Dendritic cell treated with granulocyte-macrophage colony-stimulating factor and Interleukin-4, amounts not matched to agents 40 ng/mL and 50 ng/mL, for 4 days (primary cell): ENCODE results near the gene PC.

Experiments
- H3K27ac Mint-ChIP-seq: one replicate; pipeline ENCODE4 v1.8.0; 2022; ENCODE audit warnings: mild to moderate bottlenecking, mixed read lengths
- H3K27me3 Mint-ChIP-seq: one replicate; pipeline ENCODE4 v1.8.0; 2022; ENCODE audit warnings: mild to moderate bottlenecking, mixed read lengths
- H3K36me3 Mint-ChIP-seq: one replicate; pipeline ENCODE4 v1.8.0; 2022; ENCODE audit warnings: low read depth, mixed read lengths
- H3K4me1 Mint-ChIP-seq: one replicate; pipeline ENCODE4 v1.8.0; 2022; ENCODE audit warnings: low read depth, mixed read lengths
- H3K4me3 Mint-ChIP-seq: one replicate; pipeline ENCODE4 v1.8.0; 2022; ENCODE audit warnings: mild to moderate bottlenecking, moderate library complexity, mixed read lengths
- H3K9me3 Mint-ChIP-seq: one replicate; pipeline ENCODE4 v1.8.0; 2022; ENCODE audit warnings: mixed read lengths
- intact Hi-C: fragments of 100-400 bp; cut with micrococcal nuclease; formaldehyde crosslinking; loops from one replicate; pipeline ENCODE4 v1.15.0; 2022

Gene PC

DNA sequence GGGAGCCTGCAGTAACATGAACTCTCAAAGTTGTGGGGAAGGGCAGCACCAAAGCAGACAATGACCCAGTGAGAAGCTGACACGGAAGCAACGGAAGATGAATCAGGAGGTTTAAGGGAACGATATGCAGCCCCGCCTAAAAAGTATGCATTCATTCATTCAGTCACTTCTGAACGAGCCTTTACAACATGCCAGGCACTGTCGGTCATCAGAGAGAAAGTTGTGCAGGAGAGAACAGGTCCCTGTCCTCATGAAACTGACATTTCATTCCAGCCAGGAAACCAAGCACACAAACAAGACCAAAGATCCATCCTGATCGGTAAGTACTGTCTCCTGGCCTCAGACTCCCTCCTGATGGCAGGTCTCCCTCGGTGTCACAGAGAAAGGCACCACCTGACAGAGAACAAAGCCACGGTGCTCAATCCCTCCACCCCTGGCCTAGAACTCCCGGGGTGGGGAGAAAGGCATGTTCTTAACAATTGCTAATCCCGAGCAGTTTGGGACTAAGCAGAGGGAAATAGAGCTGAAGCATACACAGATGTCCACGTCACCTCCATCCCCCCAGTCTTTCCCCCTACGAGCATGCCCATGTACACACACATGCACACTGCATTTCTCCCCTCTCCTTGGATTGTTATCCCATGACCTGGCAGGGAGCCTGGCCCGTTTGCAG is 52.0 kb downstream of the PC start:
- H3K4me3 Mint-ChIP-seq, result no peak overlapping the region
- intact Hi-C loops, result no loop called here
- peaks cover 10% of the 10 kb centered on the region for H3K4me1 Mint-ChIP-seq
- no peak overlapping the region for H3K27ac Mint-ChIP-seq
- H3K9me3 Mint-ChIP-seq, result no peaks in the 10 kb centered on the region
- no peaks in the 10 kb centered on the region for H3K36me3 Mint-ChIP-seq
- peaks cover 5% of the 10 kb centered on the region for H3K27me3 Mint-ChIP-seq

DNA sequence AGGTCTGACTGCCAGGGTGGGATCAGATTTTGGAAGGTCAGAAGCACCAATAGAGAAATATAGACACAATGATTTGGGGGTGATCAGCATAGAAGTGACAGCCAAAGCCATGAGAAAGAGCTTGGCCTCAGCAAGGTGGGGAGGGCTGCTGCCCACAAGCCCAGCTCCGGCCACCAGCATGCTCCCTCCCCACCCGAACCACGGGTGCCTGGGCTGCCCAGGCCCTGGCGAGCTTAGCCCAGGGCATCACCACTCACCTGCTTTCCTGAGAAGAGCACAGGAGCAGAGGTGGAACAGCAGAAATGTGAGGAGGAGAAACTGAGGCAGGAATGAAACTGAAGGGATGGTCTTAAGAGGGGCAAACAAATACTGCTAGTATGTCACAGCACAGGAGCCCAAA is 52.6 kb downstream of the PC start:
- peaks cover 10% of the 10 kb centered on the region for H3K4me1 Mint-ChIP-seq
- no peak overlapping the region for H3K4me3 Mint-ChIP-seq
- intact Hi-C loops, result no loop called here
- H3K27me3 Mint-ChIP-seq, result peaks cover 8% of the 10 kb centered on the region
- H3K36me3 Mint-ChIP-seq, result no peaks in the 10 kb centered on the region
- H3K9me3 Mint-ChIP-seq, result no peaks in the 10 kb centered on the region
- H3K27ac Mint-ChIP-seq, result no peak overlapping the region

DNA sequence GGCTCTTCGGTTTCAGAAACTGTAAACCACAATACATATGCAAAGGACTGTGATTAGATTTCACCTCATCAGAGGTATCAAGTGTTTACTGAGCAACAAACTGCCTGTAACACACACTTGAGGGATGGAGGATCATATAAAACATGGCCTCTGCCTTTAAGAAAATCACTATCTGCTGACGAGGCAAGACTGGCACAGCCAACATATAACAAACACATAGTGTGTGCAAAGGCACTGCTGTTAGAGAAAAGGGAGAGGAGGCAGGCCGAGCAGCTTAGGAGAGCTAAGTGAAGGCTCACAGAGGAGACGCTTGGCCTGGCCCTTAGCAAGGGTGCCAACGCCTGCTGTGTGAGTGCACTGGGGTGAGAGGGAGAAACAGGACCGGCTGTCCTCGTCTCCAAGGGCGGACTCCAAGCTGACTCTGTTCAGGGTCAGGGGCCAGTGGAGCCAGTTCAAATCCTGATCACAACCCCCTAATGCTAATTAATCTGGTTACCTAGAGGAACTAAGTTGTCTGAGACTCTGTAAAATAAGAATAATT is 53.1 kb downstream of the PC start:
- intact Hi-C loops, result no loop called here
- Mint-ChIP-seq H3K27me3 (peaks cover 8% of the 10 kb centered on the region), H3K9me3 (no peaks in the 10 kb centered on the region), H3K27ac (no peak overlapping the region), H3K4me1 (peaks cover 10% of the 10 kb centered on the region), H3K36me3 (no peaks in the 10 kb centered on the region), H3K4me3 (no peak overlapping the region)

DNA sequence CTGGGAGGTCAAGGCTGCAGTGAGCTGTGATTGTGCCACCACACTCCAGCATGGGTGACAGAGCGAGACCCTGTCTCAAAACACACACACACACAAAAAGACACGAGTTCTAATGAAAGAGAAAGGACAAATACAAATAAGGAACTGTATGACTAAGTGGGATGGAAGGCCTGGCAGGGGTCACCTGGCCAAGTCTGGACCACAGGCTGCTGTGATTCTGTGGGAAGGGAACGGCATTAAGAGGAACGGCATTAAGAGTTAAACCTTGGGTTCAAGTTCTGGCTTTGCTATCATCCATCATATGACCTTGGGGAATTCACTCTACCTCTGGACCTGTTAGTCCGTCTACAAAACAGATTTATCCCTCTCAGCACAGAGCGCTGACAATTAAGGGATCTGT is 53.6 kb downstream of the PC start:
- Mint-ChIP-seq H3K9me3 (no peaks in the 10 kb centered on the region), H3K27ac (no peak overlapping the region)

DNA sequence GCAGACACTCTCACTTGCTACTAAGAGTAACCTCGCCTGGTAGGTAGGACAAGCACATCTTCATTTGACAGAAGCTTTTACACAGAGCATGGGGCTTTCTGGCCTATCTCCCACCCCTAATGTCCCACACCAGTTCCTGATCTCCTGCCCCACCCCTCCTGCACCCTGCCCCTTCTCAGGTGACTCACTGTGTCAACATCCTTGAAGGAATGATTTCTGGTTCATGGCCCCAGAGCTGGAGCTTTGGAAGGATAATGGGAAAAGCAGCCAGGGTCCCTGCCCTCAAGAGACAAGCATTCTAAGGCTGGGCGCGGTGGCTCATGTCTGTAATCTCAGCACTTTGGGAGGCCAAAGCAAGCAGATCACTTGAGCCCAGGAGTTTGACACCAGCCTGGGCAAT is 54.1 kb downstream of the PC start:
- Mint-ChIP-seq H3K4me3 (no peak overlapping the region), H3K4me1 (peaks cover 10% of the 10 kb centered on the region), H3K36me3 (no peaks in the 10 kb centered on the region), H3K27ac (no peak overlapping the region), H3K9me3 (no peaks in the 10 kb centered on the region), H3K27me3 (peaks cover 11% of the 10 kb centered on the region)
- intact Hi-C loops, result no loop called here

More for the DNA sequence above, 53.6 kb downstream of the PC start:
- intact Hi-C loops, result no loop called here
- Mint-ChIP-seq H3K36me3 (no peaks in the 10 kb centered on the region), H3K4me3 (no peak overlapping the region), H3K27me3 (peaks cover 9% of the 10 kb centered on the region), H3K4me1 (peaks cover 10% of the 10 kb centered on the region)

DNA sequence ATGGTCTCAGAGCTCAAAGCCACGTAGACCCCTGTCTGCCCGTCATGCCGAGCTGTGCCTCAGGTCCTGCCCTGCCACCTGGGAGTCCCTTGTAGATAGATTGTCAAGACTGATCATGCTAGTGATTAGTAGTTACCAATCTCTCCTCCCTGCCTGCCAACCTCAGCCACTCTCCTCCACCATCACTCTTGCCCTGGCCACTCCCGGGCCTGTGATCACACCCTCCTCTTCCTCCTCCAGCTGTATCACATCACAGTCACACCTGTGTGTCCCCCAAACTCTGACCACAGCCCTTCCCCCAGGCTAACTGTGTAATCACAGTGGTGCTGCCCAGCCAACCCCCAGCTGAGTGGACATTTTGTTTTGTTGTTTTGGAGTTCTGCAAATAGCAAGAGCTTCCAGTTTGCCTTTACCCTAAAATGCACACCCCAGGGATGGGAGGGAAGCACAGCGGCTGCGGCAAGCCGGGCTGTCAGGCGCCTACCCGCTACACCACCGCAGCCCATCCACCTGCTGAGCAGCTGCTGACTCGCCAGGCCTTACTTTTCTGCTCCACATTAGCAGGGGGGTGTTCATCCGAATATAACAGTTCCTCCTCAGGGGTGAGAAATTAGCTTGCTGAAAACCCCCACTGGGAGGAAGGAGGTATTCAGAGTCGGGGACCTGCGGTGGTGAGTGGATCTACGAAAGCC is 55.6 kb downstream of the PC start:
- H3K27me3 Mint-ChIP-seq, result peaks cover 16% of the 10 kb centered on the region
- no peak overlapping the region for H3K4me3 Mint-ChIP-seq
- peaks cover 10% of the 10 kb centered on the region for H3K4me1 Mint-ChIP-seq
- intact Hi-C loops, result no loop called here
- H3K36me3 Mint-ChIP-seq, result no peaks in the 10 kb centered on the region
- no peak overlapping the region for H3K27ac Mint-ChIP-seq
- H3K9me3 Mint-ChIP-seq, result no peaks in the 10 kb centered on the region

DNA sequence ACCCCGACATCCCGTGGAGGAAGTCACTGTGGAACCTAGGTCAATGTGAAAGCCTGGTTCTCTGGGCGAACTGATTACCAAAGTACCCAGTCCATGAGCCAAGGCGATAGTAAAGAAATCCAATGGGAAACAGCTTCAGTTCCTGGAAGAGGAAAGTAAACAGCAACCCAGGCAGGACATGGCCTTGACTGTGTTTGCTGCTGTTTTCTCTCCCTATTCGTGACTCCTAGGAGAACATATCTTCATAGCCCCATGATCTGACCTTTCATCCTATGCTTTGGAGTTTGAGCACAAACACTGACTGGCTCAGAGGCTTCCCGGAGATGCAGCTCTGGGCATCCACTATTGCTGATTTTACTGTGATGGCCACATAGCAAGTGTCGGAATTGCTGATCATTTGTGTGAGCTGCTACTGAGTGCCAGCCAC is 56.2 kb downstream of the PC start:
- Mint-ChIP-seq H3K36me3 (no peaks in the 10 kb centered on the region), H3K4me1 (peaks cover 10% of the 10 kb centered on the region), H3K27ac (no peak overlapping the region)

DNA sequence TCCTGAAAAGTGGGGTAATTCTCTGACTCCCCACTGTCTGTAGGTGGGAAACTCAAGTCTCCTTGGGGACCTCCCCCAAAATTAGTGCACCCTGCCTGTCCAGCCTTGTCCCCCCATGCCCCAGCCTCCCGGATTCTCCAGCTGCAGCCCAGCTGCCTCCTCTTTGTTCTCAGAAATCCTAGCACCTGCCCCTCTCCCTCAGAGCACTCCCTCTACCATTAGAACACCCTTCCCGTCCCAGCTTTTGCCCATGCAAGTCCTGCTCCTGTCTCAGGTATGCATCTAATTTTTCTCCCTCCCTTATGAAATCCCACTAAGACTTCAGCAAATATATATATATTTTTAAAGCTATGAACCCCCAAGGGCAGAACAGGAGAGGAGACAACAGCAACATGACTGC is 64.0 kb downstream of the PC start:
- intact Hi-C loops, result no loop called here
- peaks cover 8% of the 10 kb centered on the region for H3K4me1 Mint-ChIP-seq
- H3K9me3 Mint-ChIP-seq, result no peaks in the 10 kb centered on the region

More for the DNA sequence above, 56.2 kb downstream of the PC start:
- Mint-ChIP-seq H3K27me3 (peaks cover 16% of the 10 kb centered on the region), H3K4me3 (no peak overlapping the region), H3K9me3 (no peaks in the 10 kb centered on the region)
- intact Hi-C loops, result no loop called here

DNA sequence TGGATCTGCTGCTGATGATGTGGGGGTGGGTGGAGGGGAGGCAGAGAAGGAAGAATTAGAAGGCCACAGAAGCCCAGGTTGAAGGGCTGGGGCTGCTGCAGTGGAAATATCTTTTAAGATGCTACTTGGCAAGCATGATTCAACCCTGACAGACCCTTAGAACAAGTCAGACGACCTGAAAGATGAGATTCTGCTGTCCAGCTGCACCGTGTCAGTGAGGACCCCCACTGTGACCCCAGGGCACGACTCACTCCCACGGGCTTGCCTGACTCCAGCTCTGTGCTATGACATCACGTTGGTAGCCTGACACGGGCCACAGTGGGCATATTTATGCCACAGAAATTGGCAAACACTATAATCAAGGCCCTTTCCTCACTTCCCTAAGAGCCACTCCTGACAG is 65.3 kb downstream of the PC start:
- H3K36me3 Mint-ChIP-seq, result no peaks in the 10 kb centered on the region

More for the DNA sequence above, 64.0 kb downstream of the PC start:
- Mint-ChIP-seq H3K27me3 (peaks cover 19% of the 10 kb centered on the region), H3K27ac (no peak overlapping the region), H3K36me3 (no peaks in the 10 kb centered on the region), H3K4me3 (no peak overlapping the region)

DNA sequence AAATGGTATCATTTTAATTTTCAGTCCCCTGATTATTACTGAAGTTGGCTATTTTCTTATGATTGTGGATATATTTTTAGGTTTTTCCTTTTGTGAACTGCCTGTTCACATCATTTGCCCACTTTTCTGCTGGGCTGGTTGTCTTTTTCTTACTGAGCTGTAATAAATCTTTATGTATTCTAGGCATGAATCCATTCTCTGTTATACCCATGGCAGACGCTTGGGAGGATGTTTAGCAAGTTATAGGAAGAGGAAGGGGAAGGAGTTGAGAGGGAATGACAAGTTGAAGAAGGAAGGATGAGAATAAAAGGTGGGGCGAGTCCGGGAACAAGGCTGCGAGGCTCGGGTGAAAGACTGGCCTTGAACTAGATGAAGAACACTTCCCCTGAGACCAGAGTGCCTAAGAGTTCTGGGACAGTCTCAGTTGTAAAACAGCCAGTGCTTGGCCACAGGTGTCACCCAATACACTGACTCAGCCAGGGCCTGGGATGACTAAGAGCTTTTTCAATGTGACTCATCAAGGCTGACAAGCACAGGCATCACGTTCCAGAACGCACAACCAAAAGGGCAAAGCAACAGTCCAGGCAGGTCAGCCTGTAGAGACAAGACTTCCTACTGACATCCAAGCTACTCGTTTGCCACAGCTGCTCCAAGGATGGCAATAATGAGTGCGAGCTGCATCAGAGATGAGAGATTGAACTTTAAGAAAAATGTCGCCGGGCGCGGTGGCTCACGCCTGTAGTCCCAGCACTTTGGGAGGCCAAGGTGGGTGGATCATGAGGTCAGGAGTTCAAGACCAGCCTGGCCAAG is 66.1 kb downstream of the PC start:
- Mint-ChIP-seq H3K4me3 (no peak overlapping the region), H3K9me3 (no peaks in the 10 kb centered on the region), H3K27ac (no peak overlapping the region), H3K27me3 (peaks cover 15% of the 10 kb centered on the region), H3K4me1 (peaks cover 8% of the 10 kb centered on the region), H3K36me3 (no peaks in the 10 kb centered on the region)
- intact Hi-C loops, result no loop called here

More for the DNA sequence above, 65.3 kb downstream of the PC start:
- Mint-ChIP-seq H3K27me3 (peaks cover 15% of the 10 kb centered on the region), H3K27ac (no peak overlapping the region), H3K9me3 (no peaks in the 10 kb centered on the region), H3K4me1 (peaks cover 8% of the 10 kb centered on the region), H3K4me3 (no peak overlapping the region)
- intact Hi-C loops, result no loop called here

DNA sequence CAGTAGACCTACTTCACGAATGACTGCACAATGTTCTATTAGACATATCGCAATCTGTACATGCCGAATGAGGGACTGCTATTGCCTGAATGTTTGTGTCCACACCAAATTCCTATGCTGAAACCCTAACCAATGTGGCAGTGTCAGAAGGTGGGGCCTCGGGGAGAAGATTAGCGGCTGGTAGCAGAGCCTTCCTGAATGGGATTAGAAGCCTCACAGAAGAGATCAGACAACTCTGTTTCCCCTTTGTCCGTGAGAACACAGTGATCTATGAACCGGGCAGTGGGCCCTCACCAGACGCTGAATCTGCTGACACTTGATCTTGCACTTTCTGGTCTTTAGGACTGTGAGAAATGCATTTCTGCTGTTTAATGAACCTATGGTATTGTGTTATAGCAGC is 68.2 kb downstream of the PC start:
- Mint-ChIP-seq H3K4me1 (peaks cover 8% of the 10 kb centered on the region), H3K36me3 (no peaks in the 10 kb centered on the region), H3K27me3 (peaks cover 11% of the 10 kb centered on the region), H3K9me3 (no peaks in the 10 kb centered on the region), H3K4me3 (no peak overlapping the region), H3K27ac (no peak overlapping the region)
- intact Hi-C loops, result no loop called here

DNA sequence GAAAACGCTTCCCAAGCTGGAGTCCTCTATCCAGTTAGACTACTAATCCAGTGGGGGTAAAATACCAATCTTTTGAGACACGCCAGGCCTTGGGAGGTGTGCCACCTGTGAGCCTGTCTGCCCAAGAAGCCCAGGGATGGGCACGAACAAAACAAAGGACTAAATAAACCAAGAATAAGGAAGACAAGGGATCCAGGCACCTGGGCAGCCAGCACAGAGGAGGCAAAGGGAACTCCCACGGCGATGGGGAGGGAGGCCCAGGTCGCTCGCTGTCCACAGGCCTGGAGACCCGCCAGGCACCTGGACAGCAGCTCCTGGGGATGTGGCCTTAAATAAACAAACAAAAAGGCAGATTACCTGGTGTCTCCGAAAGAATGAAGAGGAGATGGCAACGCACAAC is 69.9 kb downstream of the PC start:
- Mint-ChIP-seq H3K27ac (no peak overlapping the region), H3K36me3 (no peaks in the 10 kb centered on the region), H3K4me1 (peaks cover 8% of the 10 kb centered on the region), H3K9me3 (no peaks in the 10 kb centered on the region), H3K27me3 (peaks cover 6% of the 10 kb centered on the region), H3K4me3 (no peak overlapping the region)
- intact Hi-C loops, result no loop called here

DNA sequence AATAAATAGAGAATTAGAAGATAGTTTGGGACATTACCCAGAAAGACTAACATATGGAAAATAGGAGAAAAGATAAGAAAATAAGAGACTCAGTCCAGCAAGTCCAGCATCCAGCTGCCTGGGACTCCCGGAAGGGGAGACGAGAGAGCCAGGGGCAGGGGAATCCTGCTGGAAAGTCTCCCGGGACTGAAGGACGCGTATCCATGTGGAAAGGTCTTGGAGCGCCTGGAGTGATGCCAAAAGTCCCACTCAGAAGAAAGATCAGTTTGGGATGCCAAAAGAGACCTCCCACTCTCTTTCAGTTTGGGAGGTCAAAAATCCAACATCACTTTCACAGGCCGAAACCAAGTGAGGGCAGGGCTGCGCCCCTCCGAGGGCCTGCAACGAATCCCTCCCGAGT is 70.7 kb downstream of the PC start:
- H3K4me3 Mint-ChIP-seq, result no peak overlapping the region
- H3K4me1 Mint-ChIP-seq, result peaks cover 8% of the 10 kb centered on the region
- H3K27ac Mint-ChIP-seq, result no peak overlapping the region
- intact Hi-C loops, result no loop called here
- H3K9me3 Mint-ChIP-seq, result no peaks in the 10 kb centered on the region
- H3K27me3 Mint-ChIP-seq, result peaks cover 6% of the 10 kb centered on the region
- no peaks in the 10 kb centered on the region for H3K36me3 Mint-ChIP-seq

DNA sequence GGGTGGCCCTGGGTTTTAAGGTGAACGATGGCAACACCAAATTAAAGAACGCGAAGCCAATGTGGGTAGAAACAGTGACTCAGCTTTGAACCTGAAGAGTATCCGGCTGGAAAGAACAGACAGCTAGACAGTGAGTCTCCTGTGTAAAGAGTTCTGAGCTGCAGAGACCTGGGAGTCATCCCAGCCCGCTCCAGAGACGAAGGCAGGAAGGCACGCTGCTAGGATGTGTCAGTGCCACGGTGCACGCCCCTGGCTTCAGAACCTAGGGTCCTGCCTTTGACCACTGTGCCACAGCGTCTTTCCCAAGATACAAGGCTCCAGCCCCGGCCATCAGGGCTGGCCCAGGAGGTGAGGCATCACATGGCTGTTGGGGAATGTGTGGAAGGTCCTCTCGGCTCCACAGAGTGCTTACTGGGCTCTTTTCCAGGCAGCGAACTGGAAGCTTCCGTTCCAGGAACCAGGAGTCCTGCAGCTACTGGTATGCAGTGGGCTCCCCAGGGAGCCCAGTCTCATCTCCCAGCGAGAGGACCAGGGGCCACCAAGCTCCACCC is 71.4 kb downstream of the PC start:
- H3K27me3 Mint-ChIP-seq, result peaks cover 3% of the 10 kb centered on the region
- H3K9me3 Mint-ChIP-seq, result no peaks in the 10 kb centered on the region
- H3K4me1 Mint-ChIP-seq, result peaks cover 2% of the 10 kb centered on the region
- H3K36me3 Mint-ChIP-seq, result no peaks in the 10 kb centered on the region
- intact Hi-C loops, result no loop called here
- H3K4me3 Mint-ChIP-seq, result no peak overlapping the region
- no peak overlapping the region for H3K27ac Mint-ChIP-seq
